ENCODE measurements around the gene KMT2C. TPM values are rescaled to one million over a fixed set of nuclear protein-coding genes. Genes with fewer than 3 reads are reported as not detected.
"Not testable (repeated sequence)": the region's sequence is repeated elsewhere in the genome, so short reads cannot be mapped to it uniquely, and the experiment has no call there.

KMT2C gene
- total RNA-seq, 2 experiments from 2014 or later: 34.2 to 38.2 TPM

- H3K36me3 Mint-ChIP-seq: peaks cover 2% of the 10 kb centered on the region
- peak overlapping the region; percentile 72 for H3K27ac Mint-ChIP-seq
- H3K4me1 Mint-ChIP-seq: peaks cover 8% of the 10 kb centered on the region
- H3K9me3 Mint-ChIP-seq: no peaks in the 10 kb centered on the region
- no peak for DNase-seq
- no peaks in the 10 kb centered on the region for H3K27me3 Mint-ChIP-seq
- H3K4me3 Mint-ChIP-seq: peak overlapping the region; percentile 92
Observed at GRCh38 chr7:152462995-152463708, 27.3 kb upstream of the KMT2C start.

DNA sequence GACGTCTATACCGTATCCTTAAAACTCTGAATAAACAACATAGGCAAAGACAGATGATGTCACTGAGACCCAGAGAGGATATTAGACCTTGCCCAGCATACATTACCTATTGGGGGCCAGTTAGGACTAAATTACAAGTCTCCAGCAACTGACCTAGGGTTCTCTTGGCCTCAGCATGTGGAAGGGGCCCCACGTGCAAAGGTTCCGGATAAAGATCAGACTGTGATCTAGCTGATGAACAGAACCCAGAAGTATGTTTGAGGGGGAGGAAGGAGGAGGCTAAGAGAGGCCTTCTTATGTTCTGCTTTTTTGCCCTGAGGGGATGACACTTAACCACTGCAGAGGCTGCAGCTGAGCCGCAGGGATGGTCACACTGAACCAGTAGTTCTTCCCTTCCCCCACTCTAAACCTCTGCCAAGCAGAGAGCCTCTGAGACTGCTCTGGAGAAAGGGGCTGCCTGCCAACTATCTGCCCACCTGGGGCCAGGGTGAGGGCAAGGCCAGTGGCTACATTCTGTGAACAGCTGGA, 24.0 kb upstream of the KMT2C start:
- Mint-ChIP-seq H3K4me1 (peaks cover 2% of the 10 kb centered on the region), H3K27me3 (no peaks in the 10 kb centered on the region), H3K9me3 (no peaks in the 10 kb centered on the region), H3K27ac (no peak overlapping the region), H3K36me3 (no peaks in the 10 kb centered on the region), H3K4me3 (no peak overlapping the region)
- no peak for DNase-seq

DNA sequence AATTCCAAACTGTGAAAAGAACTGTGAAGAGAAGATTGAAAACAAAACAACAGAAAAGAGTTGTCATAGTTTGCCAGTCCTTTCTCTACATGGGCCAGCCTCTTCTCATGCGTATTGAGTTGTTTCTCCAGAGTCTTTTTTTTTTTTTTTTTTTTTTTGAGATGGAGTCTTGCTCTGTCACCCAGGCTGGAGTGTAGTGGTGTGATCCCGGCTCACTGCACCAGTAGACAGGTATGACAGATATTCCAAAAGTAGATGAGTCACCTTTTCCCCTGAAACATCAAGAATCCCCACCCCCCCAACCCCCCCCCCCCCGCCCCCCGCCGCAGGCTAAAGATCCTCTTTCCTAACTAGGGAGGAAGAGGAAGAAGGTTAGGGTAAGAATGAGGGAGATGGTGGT, 15.6 kb upstream of the KMT2C start:
- no peak for DNase-seq
- H3K27me3 Mint-ChIP-seq: no peaks in the 10 kb centered on the region
- H3K9me3 Mint-ChIP-seq: no peaks in the 10 kb centered on the region
- no peak overlapping the region for H3K27ac Mint-ChIP-seq
- no peak overlapping the region for H3K4me3 Mint-ChIP-seq
- H3K36me3 Mint-ChIP-seq: no peaks in the 10 kb centered on the region
- no peaks in the 10 kb centered on the region for H3K4me1 Mint-ChIP-seq

GRCh38 chr7:152445386-152446008, 9.7 kb upstream of the KMT2C start:
- H3K27me3 Mint-ChIP-seq, DNase-seq, H3K4me1 Mint-ChIP-seq, H3K9me3 Mint-ChIP-seq, H3K27ac Mint-ChIP-seq, H3K4me3 Mint-ChIP-seq, H3K36me3 Mint-ChIP-seq: not testable (repeated sequence)

GRCh38 chr7:152443586-152443985, 7.8 kb upstream of the KMT2C start:
- Mint-ChIP-seq H3K9me3 (no peaks in the 10 kb centered on the region), H3K27me3 (no peaks in the 10 kb centered on the region), H3K4me3 (no peak overlapping the region), H3K36me3 (no peaks in the 10 kb centered on the region), H3K27ac (no peak overlapping the region), H3K4me1 (no peaks in the 10 kb centered on the region)
- DNase-seq: no peak

- Mint-ChIP-seq H3K4me1 (peaks cover 2% of the 10 kb centered on the region), H3K36me3 (no peaks in the 10 kb centered on the region), H3K27me3 (no peaks in the 10 kb centered on the region), H3K4me3 (no peak overlapping the region), H3K27ac (no peak overlapping the region), H3K9me3 (no peaks in the 10 kb centered on the region)
- no peak for DNase-seq
Observed at GRCh38 chr7:152442330-152442835, 6.6 kb upstream of the KMT2C start.

DNA sequence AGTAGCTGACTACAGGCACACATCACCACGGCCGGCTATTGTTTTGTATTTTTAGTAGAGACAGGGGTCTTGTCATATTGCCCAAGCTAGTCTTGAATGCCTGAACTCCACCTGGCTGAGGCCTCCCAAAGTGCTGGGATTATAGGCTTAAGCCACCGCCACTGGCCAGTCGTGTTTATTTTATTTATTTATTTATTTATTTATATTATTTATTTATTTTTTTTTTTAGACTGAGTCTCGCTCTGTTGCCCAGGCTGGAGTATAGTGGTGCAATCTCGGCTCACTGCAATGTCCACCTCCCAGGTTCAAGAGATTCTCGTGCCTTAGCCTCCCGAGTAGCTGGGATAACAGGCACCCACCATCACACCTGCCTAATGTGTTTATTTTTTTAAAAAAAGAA, 6.0 kb upstream of the KMT2C start:
- not testable (repeated sequence) for DNase-seq, H3K36me3 Mint-ChIP-seq, H3K27me3 Mint-ChIP-seq, H3K4me3 Mint-ChIP-seq, H3K4me1 Mint-ChIP-seq, H3K27ac Mint-ChIP-seq, H3K9me3 Mint-ChIP-seq

DNA sequence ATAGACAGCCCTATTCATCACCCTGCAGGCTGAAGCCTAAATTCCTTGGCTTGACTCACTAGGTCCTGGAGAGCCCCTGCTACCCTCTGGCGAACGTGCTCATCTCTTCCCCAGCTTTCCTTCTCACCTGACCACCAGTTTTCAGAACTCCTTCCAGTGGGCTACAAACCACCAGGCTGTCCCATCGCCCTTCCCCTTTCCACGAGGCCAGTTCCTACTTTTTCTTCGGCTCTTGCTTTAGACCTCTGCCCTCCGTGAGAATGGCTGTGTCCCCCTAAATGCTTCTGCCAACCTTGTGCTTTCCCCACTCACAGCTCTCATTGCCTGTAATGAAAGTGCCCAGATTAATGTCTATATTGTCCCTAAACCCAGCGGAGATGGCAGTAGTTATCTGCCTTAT, 5.4 kb upstream of the KMT2C start:
- H3K27ac Mint-ChIP-seq, H3K9me3 Mint-ChIP-seq, H3K4me3 Mint-ChIP-seq, H3K36me3 Mint-ChIP-seq, H3K27me3 Mint-ChIP-seq, DNase-seq, H3K4me1 Mint-ChIP-seq: not testable (repeated sequence)

GRCh38 chr7:152438017-152438416, 2.2 kb upstream of the KMT2C start:
- H3K27ac Mint-ChIP-seq, H3K4me3 Mint-ChIP-seq, DNase-seq, H3K36me3 Mint-ChIP-seq, H3K27me3 Mint-ChIP-seq, H3K9me3 Mint-ChIP-seq: not testable (repeated sequence)
- H3K4me1 Mint-ChIP-seq: peaks cover 21% of the 10 kb centered on the region

- not testable (repeated sequence) for DNase-seq, H3K9me3 Mint-ChIP-seq, H3K27me3 Mint-ChIP-seq, H3K36me3 Mint-ChIP-seq
- Mint-ChIP-seq H3K4me1 (peaks cover 26% of the 10 kb centered on the region), H3K4me3 (peak overlapping the region; percentile 73), H3K27ac (peak overlapping the region; percentile 82)
Observed at GRCh38 chr7:152436931-152437575, 1.2 kb upstream of the KMT2C start.

GRCh38 chr7:152436111-152436930, 518 bp upstream of the KMT2C start:
- no peaks in the 10 kb centered on the region for H3K9me3 Mint-ChIP-seq

DNA sequence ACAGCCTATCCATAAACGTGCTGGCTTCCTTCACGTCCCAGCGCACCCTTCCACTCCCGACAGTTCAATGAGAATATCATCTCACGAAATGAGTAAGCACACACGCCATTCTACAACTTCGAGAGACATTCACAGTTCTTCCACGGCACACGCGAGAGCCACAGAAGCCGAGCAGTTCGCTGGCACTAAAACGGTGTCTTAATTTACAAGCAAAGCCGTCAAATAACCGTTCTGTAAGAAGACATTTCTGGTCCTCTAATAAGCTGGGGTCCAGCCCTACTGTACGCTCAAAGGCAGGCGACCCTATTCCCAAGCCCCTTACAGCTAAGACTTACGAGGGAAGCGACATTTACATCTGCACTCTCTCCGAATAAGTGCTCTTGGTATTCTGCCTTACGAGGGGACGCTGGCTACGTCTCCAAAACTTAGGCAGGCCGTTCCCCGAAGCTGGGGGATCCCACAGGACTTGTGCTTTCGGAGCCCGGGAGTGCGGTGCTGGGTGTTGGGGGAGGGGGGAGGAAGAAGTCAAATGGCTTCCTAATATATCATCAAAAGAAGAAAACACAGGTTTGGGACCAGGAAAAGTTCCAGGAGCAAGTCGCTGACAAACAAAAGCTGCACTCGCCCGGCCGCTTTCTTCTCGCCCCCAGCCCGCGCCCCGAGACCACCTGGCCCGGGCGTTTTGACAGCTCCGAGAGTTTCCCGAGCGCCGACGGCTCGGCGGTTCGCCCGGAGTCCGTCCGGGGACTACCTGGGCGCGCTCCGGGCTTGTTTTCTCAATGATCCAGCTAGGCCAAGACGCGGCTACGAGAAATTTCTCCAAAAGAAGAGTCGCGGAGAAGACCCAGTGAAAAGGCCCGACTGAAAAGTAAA, 1.1 kb downstream of the KMT2C start:
- not testable (repeated sequence) for H3K27me3 Mint-ChIP-seq, H3K9me3 Mint-ChIP-seq, H3K36me3 Mint-ChIP-seq
- H3K27ac Mint-ChIP-seq: peak overlapping the region; percentile 89
- peaks cover 40% of the 10 kb centered on the region for H3K4me1 Mint-ChIP-seq
- peak; percentile 47 for DNase-seq
- H3K4me3 Mint-ChIP-seq: peak overlapping the region; percentile 91

More at GRCh38 chr7:152436111-152436930, 518 bp upstream of the KMT2C start:
- Mint-ChIP-seq H3K4me1 (peaks cover 28% of the 10 kb centered on the region), H3K4me3 (peak overlapping the region; percentile 73), H3K36me3 (peaks cover 2% of the 10 kb centered on the region), H3K27me3 (no peaks in the 10 kb centered on the region), H3K27ac (peak overlapping the region; percentile 82)
- DNase-seq: peak; percentile 87

DNA sequence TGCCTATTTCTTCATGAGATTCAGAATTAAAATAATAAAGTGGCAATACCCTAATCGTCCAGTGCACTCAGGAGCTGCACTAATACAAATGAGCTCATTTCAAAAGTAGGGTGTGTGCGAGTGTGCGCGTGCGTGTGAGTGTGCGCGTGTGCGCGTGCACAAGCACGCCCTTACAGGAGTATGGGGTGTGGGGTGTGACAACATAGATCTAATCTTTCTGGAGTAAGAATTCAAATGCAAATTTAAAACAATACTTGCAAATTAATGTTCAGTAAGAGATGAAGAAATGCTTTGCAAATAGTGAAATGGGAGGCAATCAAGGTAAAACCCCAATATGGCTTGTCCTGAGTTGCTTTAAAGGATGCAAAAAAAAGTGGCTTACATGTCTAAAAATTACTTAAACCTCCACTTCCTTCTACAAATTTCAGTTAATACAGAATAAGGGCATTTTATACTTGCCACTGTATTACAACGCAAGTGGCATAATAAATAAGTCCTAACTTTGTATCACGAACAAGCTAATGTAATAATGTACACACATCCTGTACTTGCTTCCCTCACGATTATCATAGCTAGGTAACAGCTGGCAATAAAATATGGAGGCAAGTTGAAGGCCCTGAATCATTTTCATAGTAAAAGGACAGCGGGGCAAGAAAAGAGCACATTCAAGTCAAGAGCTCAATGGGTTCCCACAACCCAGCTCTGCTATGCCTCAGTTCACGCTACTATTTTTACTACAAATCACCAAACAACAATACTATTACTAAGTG, 1.9 kb downstream of the KMT2C start:
- not testable (repeated sequence) for H3K27me3 Mint-ChIP-seq, H3K9me3 Mint-ChIP-seq, H3K36me3 Mint-ChIP-seq
- peak; percentile 63 for DNase-seq
- Mint-ChIP-seq H3K27ac (peak overlapping the region; percentile 89), H3K4me1 (peaks cover 44% of the 10 kb centered on the region), H3K4me3 (peak overlapping the region; percentile 91)
